Neural crest cell (in vitro differentiated cells): ENCODE measurements around the gene SESTD1. TPM values are rescaled to one million over a fixed set of nuclear protein-coding genes. Genes with fewer than 3 reads are reported as not detected.
"Not testable (repeated sequence)": the region's sequence is repeated elsewhere in the genome, so short reads cannot be mapped to it uniquely, and the experiment has no call there.

ENCODE experiments used
- DNase-seq: peaks from one replicate; pipeline ENCODE4 v3.0.0; 2021; ENCODE audit warnings: low read depth, mixed read lengths, low spot score
- H3K27ac Mint-ChIP-seq: one replicate; pipeline ENCODE4 v1.8.0; 2021; ENCODE audit warnings: mild to moderate bottlenecking, mixed read lengths; ENCODE audit not compliant: unreplicated experiment
- H3K27me3 Mint-ChIP-seq: 2 replicates; pipeline ENCODE4 v1.8.0; 2021; ENCODE audit warnings: low read depth, mild to moderate bottlenecking, mixed read lengths
- H3K36me3 Mint-ChIP-seq: 2 replicates; pipeline ENCODE4 v1.8.0; 2021; ENCODE audit warnings: low read depth, mild to moderate bottlenecking, mixed read lengths
- H3K4me1 Mint-ChIP-seq: 2 replicates; pipeline ENCODE4 v1.8.0; 2021; ENCODE audit warnings: mixed read lengths
- H3K4me3 Mint-ChIP-seq: one replicate; pipeline ENCODE4 v1.8.0; 2021; ENCODE audit warnings: mild to moderate bottlenecking, mixed read lengths
- H3K9me3 Mint-ChIP-seq: 2 replicates; pipeline ENCODE4 v1.8.0; 2021; ENCODE audit warnings: mixed read lengths
- total RNA-seq: library from RNA; stranded (reverse); gene quantifications from 2 replicates; pipeline ENCODE4 v1.2.1, GENCODE V29; 2021
- TF ChIP-seq, protein P1 (sequence below): fragments of 200-600 bp; sonication (generic); conservative IDR thresholded peaks from 2 replicates; pipeline ENCODE4 v1.5.0; 2021; ENCODE audit warnings: antibody characterized with exemption, mild to moderate bottlenecking

The SESTD1 gene
- total RNA-seq, 1 donor from 2014 or later = 99.7 TPM

DNA sequence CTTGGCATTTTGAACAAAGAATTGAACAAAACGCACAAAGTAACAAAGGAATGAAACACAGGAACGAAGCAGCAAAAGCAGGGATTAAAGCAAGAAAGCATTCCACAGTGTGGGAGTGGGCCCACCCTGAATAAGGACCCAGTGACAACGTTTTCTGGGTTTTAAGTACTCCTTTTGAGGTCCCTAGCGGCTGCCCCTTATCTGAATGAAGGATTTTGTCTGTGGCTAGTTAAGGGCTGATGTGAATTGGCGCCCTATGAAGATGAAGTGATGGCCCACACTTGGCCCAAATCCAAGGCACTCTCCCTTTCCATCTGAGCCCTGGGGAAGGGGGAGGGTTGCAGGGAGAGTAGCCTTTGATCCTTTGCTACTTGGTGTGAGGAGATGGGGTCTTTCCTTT, 206.9 kb downstream of the SESTD1 start:
- Mint-ChIP-seq H3K27ac (no peak overlapping the region), H3K36me3 (no peaks in the 10 kb centered on the region), H3K4me1 (peaks cover 10% of the 10 kb centered on the region), H3K9me3 (peaks cover 4% of the 10 kb centered on the region), H3K4me3 (no peak overlapping the region), H3K27me3 (no peaks in the 10 kb centered on the region)
- no peak for DNase-seq
- TF ChIP-seq, protein P1, sequence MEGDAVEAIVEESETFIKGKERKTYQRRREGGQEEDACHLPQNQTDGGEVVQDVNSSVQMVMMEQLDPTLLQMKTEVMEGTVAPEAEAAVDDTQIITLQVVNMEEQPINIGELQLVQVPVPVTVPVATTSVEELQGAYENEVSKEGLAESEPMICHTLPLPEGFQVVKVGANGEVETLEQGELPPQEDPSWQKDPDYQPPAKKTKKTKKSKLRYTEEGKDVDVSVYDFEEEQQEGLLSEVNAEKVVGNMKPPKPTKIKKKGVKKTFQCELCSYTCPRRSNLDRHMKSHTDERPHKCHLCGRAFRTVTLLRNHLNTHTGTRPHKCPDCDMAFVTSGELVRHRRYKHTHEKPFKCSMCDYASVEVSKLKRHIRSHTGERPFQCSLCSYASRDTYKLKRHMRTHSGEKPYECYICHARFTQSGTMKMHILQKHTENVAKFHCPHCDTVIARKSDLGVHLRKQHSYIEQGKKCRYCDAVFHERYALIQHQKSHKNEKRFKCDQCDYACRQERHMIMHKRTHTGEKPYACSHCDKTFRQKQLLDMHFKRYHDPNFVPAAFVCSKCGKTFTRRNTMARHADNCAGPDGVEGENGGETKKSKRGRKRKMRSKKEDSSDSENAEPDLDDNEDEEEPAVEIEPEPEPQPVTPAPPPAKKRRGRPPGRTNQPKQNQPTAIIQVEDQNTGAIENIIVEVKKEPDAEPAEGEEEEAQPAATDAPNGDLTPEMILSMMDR = no peak

DNA sequence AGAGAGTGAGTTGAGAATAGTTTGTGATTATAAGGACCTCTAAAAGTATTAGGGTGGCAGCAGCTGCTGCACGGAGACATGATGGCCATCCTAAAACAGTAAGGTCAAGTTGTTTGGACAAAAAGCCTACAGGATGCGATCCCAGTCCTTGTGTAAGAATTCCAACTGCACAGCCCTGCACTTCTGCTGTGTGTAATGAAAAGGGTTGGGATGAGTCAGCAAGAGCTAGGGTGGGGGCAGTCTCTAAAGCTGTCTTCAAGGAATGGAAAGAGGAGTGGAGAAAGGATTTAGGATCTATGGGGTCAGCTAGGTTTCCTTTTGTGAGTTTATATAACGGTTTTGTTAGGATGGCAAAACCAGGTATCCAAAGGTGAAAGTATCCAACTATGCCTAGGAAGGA, 211.1 kb downstream of the SESTD1 start:
- H3K9me3 Mint-ChIP-seq = not testable (repeated sequence)

More for the DNA sequence above, 211.1 kb downstream of the SESTD1 start:
- H3K27me3 Mint-ChIP-seq, H3K4me3 Mint-ChIP-seq, H3K4me1 Mint-ChIP-seq, H3K27ac Mint-ChIP-seq, H3K36me3 Mint-ChIP-seq, DNase-seq: not testable (repeated sequence)

Other genes with a start within 250 kb of the SESTD1 start
- not detected in 2 replicates for gene CCDC141, start 214.7 kb downstream of the SESTD1 start, total RNA-seq